PFSK-1 (cell line): Measurements from ENCODE around the gene FAM170B.

Experiments
- FOXP2 ChIP-seq: optimal IDR thresholded peaks from 2 replicates; pipeline ENCODE3; 2011; ENCODE audit warnings: borderline replicate concordance, control low read depth, inconsistent platforms; ENCODE audit not compliant: insufficient read depth; ENCODE audit errors: extremely low read length, extremely low read depth
- POLR2AphosphoS5 ChIP-seq: IDR thresholded peaks from 2 replicates; pipeline ENCODE4 v1.6.1; 2012; ENCODE audit warnings: low read depth, mild to moderate bottlenecking, control low read depth, low read length, moderate library complexity
- SIN3A ChIP-seq: IDR thresholded peaks from 2 replicates; pipeline ENCODE4 v1.6.1; 2012; ENCODE audit warnings: mild to moderate bottlenecking, low read length, moderate library complexity, borderline replicate concordance; ENCODE audit not compliant: insufficient read depth
- TAF1 ChIP-seq: IDR thresholded peaks from 2 replicates; pipeline ENCODE4 v1.6.1; 2012; ENCODE audit warnings: low read length, control low read depth, borderline replicate concordance; ENCODE audit not compliant: insufficient read depth
- TF ChIP-seq, protein P1 (sequence below), 2 experiments: IDR thresholded peaks; 2 replicates each; pipeline versions ENCODE4 v1.6.1 to v1.8.0; 2011 to 2012; ENCODE audit warnings: low read depth in 2 of 2, low read length in 2 of 2, control low read depth in 1 of 2, inconsistent platforms in 1 of 2, mild to moderate bottlenecking in 1 of 2, moderate library complexity in 1 of 2; ENCODE audit not compliant: insufficient read depth in 1 of 2

Gene FAM170B

DNA sequence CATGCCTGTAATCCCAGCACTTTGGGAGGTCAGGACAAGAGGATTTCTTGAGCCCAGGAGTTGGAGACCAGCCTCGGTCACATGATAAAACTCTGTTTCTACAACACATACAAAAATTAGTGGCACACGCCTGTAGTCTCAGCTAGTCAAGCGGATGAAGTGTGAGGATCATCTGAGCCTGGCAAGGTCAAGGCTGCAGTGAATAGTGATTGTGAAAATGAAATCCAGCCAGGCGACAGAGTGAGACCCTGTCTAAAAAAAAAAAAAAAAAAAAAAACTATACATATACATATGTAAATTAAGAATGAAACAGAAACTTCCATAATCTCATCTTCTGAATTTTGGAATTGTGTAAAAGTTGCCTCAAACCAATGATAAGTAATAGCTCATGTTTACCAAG is 18.2 kb upstream of the FAM170B start:
- no peak for TF ChIP-seq TAF1
- TF ChIP-seq, protein P1, sequence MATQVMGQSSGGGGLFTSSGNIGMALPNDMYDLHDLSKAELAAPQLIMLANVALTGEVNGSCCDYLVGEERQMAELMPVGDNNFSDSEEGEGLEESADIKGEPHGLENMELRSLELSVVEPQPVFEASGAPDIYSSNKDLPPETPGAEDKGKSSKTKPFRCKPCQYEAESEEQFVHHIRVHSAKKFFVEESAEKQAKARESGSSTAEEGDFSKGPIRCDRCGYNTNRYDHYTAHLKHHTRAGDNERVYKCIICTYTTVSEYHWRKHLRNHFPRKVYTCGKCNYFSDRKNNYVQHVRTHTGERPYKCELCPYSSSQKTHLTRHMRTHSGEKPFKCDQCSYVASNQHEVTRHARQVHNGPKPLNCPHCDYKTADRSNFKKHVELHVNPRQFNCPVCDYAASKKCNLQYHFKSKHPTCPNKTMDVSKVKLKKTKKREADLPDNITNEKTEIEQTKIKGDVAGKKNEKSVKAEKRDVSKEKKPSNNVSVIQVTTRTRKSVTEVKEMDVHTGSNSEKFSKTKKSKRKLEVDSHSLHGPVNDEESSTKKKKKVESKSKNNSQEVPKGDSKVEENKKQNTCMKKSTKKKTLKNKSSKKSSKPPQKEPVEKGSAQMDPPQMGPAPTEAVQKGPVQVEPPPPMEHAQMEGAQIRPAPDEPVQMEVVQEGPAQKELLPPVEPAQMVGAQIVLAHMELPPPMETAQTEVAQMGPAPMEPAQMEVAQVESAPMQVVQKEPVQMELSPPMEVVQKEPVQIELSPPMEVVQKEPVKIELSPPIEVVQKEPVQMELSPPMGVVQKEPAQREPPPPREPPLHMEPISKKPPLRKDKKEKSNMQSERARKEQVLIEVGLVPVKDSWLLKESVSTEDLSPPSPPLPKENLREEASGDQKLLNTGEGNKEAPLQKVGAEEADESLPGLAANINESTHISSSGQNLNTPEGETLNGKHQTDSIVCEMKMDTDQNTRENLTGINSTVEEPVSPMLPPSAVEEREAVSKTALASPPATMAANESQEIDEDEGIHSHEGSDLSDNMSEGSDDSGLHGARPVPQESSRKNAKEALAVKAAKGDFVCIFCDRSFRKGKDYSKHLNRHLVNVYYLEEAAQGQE (IDR thresholded peaks at IDR 0.05; ENCODE audit: insufficient read depth in 1 of 2, low read depth in 2 of 2, low read length in 2 of 2): no peak
- no peak for TF ChIP-seq SIN3A
- no peak for TF ChIP-seq FOXP2

- TF ChIP-seq TAF1 (no peak), POLR2AphosphoS5 (no peak)
- TF ChIP-seq, protein P1 (IDR thresholded peaks at IDR 0.05; ENCODE audit: insufficient read depth in 1 of 2, low read depth in 2 of 2, low read length in 2 of 2): no peak
Measured at GRCh38 chr10:49151481-49151880, 17.7 kb upstream of the FAM170B start.

GRCh38 chr10:49151025-49151445 is 17.2 kb upstream of the FAM170B start:
- no peak for TF ChIP-seq POLR2AphosphoS5
- no peak for TF ChIP-seq TAF1
- TF ChIP-seq FOXP2: no peak
- TF ChIP-seq, protein P1 (IDR thresholded peaks at IDR 0.05; ENCODE audit: insufficient read depth in 1 of 2, low read depth in 2 of 2, low read length in 2 of 2): no peak
- TF ChIP-seq SIN3A: no peak

- TF ChIP-seq POLR2AphosphoS5 (no peak), SIN3A (no peak), FOXP2 (no peak), TAF1 (no peak)
- TF ChIP-seq, protein P1 (IDR thresholded peaks at IDR 0.05; ENCODE audit: insufficient read depth in 1 of 2, low read depth in 2 of 2, low read length in 2 of 2): no peak
Measured at GRCh38 chr10:49150426-49150825, 16.6 kb upstream of the FAM170B start.

DNA sequence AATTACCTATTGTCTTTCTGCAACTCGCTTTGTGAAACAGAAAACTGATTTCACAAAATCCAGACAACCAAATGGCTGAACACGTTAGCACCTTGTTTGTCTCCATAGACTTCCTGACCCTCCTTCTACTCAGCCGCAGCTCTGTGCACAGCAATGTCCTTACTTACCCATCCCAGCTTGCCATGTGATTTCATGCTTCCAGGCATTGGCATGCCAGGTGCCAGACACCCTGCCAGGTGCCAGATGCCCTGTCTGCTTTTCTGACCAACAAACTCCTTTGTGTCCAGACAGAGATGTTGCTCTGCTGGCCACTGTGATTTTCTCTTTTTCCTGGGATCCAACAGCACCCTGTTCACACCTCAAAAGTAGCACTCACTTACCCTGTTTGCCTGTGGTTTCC is 16.1 kb upstream of the FAM170B start:
- no peak for TF ChIP-seq SIN3A
- TF ChIP-seq POLR2AphosphoS5: no peak
- TF ChIP-seq, protein P1 (IDR thresholded peaks at IDR 0.05; ENCODE audit: insufficient read depth in 1 of 2, low read depth in 2 of 2, low read length in 2 of 2): no peak
- TF ChIP-seq FOXP2: no peak
- no peak for TF ChIP-seq TAF1
